Left colon (tissue), 2 donors: Measurements from ENCODE around the gene SNX32. TPM values are rescaled to one million over a fixed set of nuclear protein-coding genes. Genes with fewer than 3 reads are reported as not detected.

Experiments used
- ATAC-seq: fragments of 200-7000 bp; cut with Tn5 transposase; one replicate; pipeline ENCODE4 v1.9.1; 2020; ENCODE audit warnings: mild to moderate bottlenecking, moderate library complexity
- DNase-seq, 2 donors: peaks; one replicate each; pipeline ENCODE4 v3.0.0-alpha.2; 2020
- intact Hi-C, 2 donors: fragments of 100-400 bp; cut with DNase I in 1 of 2; cut with micrococcal nuclease in 1 of 2; formaldehyde crosslinking; loops; one replicate each; pipeline versions ENCODE4 v1.11.2 to v1.14.0; 2022; cut with DNase I, micrococcal nuclease
- total RNA-seq, 2 donors: library from RNA; stranded (reverse); fragmentation: NEBNext Ultra II Directional; extraction: Animal tissue kit (Norgen Biotek cat#: 25700); gene quantifications; one replicate each; pipeline ENCODE4 v1.2.1, GENCODE V29; 2021
- donor health status: DM: no; HTN: no; CAD: no.
- donor health status: DM: yes; HTN: yes; CAD: no.

Gene SNX32
- total RNA-seq, 2 donors from 2014 or later, result 1.6 to 3.8 TPM

GRCh38 chr11:65872586-65873317 lies 39.0 kb downstream of the SNX32 start, which contains the start of gene EFEMP2:
Gene EFEMP2 (minus strand): TSS chr11:65872800. CDS start chr11:65872354, 446 bp downstream.
- intact Hi-C loops, result no loop called here
- peak in 1 of 2 donors; percentile 40 for DNase-seq
- ATAC-seq, result peak; percentile 7

- ATAC-seq (peak; percentile 96), DNase-seq (peak; percentile 97 to 98)
- intact Hi-C loops, result no loop called here
Measured at GRCh38 chr11:65873318-65874156, 39.8 kb downstream of the SNX32 start.

GRCh38 chr11:65879617-65880016 lies 45.9 kb downstream of the SNX32 start, which contains the start of gene CTSW:
Gene CTSW (plus strand): TSS chr11:65879837. CDS start chr11:65879855, 18 bp downstream.
- DNase-seq, result peak in 1 of 2 donors; percentile 16
- no peak for ATAC-seq
- intact Hi-C loops, result loop anchor here (5.0 to 10.0 kb wide), 2 partner anchors 105 to 108 kb away; no protein-coding TSS in a partner anchor

GRCh38 chr11:65880027-65880426 lies 46.3 kb downstream of the SNX32 start:
- ATAC-seq (no peak), DNase-seq (no peak)
- intact Hi-C loops, result loop anchor here (5.0 to 10.0 kb wide), 2 partner anchors 105 to 107 kb away; no protein-coding TSS in a partner anchor

GRCh38 chr11:65880844-65881421 lies 47.2 kb downstream of the SNX32 start:
- intact Hi-C loops, result loop anchor here (5.0 to 10.0 kb wide), 2 partner anchors 104 to 106 kb away; no protein-coding TSS in a partner anchor
- DNase-seq (no peak), ATAC-seq (no peak)

- no peak for ATAC-seq
Measured at GRCh38 chr11:65882120-65883057, 48.6 kb downstream of the SNX32 start.

GRCh38 chr11:65883058-65883761 lies 49.4 kb downstream of the SNX32 start:
- peak in 1 of 2 donors; percentile 10 for DNase-seq
- intact Hi-C loops, result loop anchor here (5.0 to 10.0 kb wide), 2 partner anchors 102 to 104 kb away; no protein-coding TSS in a partner anchor
- no peak for ATAC-seq

More at GRCh38 chr11:65882120-65883057, 48.6 kb downstream of the SNX32 start:
- DNase-seq, result peak in 1 of 2 donors; percentile 14
- intact Hi-C loops, result loop anchor here (5.0 to 10.0 kb wide), 2 partner anchors 102 to 105 kb away; no protein-coding TSS in a partner anchor

- intact Hi-C loops, result loop anchor here (5.0 to 10.0 kb wide), 2 partner anchors 101 to 103 kb away; no protein-coding TSS in a partner anchor
- ATAC-seq, result no peak
- peak in 1 of 2 donors; percentile 15 for DNase-seq
Measured at GRCh38 chr11:65883786-65884715, 50.3 kb downstream of the SNX32 start.

- DNase-seq (peak; percentile 67 to 81), ATAC-seq (peak; percentile 35)
- intact Hi-C loops, result loop anchor here (5.0 to 10.0 kb wide), 3 partner anchors 78 to 103 kb away; partner anchors contain the start of gene SART1 (in 1 of the 2)
Measured at GRCh38 chr11:65884716-65885092, 50.9 kb downstream of the SNX32 start.

- ATAC-seq, result no peak
- intact Hi-C loops, result loop anchor here (5.0 to 10.0 kb wide), 2 partner anchors 77 to 100 kb away; partner anchors contain the start of gene SART1 (in 1 of the 2)
Measured at GRCh38 chr11:65885231-65885630, 51.5 kb downstream of the SNX32 start.

GRCh38 chr11:65885808-65886536 lies 52.2 kb downstream of the SNX32 start:
- intact Hi-C loops, result loop anchor here (5.0 to 10.0 kb wide), 2 partner anchors 76 to 99 kb away; partner anchors contain the start of gene SART1 (in 1 of the 2)
- ATAC-seq, result no peak
- DNase-seq, result no peak

More at GRCh38 chr11:65885231-65885630, 51.5 kb downstream of the SNX32 start:
- DNase-seq, result no peak

- DNase-seq (no peak), ATAC-seq (no peak)
- intact Hi-C loops, result loop anchor here (5.0 to 10.0 kb wide), 2 partner anchors 75 to 98 kb away; partner anchors contain the start of gene SART1 (in 1 of the 2)
Measured at GRCh38 chr11:65886826-65887722, 53.3 kb downstream of the SNX32 start.

- peak; percentile 11 for ATAC-seq
- intact Hi-C loops, result loop anchor here (5.0 to 10.0 kb wide), 2 partner anchors 75 to 97 kb away; partner anchors contain the start of gene SART1 (in 1 of the 2)
Measured at GRCh38 chr11:65887723-65888162, 54.0 kb downstream of the SNX32 start.

More at GRCh38 chr11:65887723-65888162, 54.0 kb downstream of the SNX32 start:
- no peak for DNase-seq
